NCI-H748 (cell line): ENCODE measurements around the gene CTIF.
A peak's percentile ranks its signal among the peaks of the same experiment; 100 is the strongest.

ENCODE experiments used
- DNase-seq: peaks from one replicate; lab custom pipeline; 2025; ENCODE audit not compliant: unreplicated experiment; lab: John Stamatoyannopoulos, UW

Gene CTIF

DNA sequence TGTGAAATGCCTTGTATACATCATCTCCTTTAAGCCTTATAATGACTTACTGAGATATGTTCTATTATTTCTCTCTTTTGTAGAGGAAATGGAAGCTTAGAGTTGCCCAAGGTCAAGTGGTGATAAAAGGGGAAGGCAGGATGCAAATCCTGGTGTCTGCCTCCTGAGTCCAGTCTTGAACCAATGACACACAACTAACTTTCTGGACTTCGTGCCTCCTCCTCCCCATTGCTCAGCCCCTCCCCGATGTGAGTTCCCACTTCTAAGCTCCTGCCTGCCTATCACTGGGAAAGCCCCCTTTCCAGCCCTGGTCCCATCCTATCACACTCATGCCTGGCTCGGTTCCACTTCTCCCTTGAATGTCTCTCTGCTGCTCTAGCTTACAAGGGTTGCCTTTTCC is 6.9 kb upstream of the CTIF start:
- DNase-seq, result no peak

DNA sequence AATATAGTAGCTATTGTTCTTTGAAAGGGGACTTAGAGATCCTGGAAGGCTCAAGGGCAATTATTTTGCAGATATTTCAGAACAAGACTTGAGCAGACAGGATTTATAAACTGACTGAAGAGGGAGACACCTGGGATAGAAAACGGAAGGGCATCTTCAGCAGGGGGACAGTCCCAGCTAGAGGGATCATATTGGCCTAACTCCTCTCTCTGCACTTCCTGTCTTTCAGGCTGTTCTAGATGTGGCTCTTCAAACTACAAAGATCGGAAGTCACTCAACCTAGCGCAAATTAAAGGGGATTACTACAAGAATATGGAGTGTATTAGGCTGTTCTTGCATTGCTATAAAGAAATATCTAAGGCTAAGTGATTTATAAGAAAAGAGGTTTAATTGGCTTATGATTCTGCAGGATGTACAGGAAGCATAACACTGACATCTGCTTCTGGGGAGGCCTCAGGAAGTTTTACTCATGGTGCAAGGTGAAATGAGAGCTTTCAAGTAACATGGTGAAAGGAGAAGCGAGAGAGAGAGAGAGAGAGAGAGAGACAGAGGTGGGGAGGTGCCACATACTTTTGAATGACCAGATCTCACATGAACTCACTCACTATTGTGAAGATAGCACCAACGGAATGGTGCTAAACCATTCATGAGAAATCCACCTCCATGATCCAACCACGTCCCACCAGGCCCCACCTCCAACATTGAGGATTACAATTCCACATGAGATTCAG is 5.3 kb upstream of the CTIF start:
- no peak for DNase-seq

DNA sequence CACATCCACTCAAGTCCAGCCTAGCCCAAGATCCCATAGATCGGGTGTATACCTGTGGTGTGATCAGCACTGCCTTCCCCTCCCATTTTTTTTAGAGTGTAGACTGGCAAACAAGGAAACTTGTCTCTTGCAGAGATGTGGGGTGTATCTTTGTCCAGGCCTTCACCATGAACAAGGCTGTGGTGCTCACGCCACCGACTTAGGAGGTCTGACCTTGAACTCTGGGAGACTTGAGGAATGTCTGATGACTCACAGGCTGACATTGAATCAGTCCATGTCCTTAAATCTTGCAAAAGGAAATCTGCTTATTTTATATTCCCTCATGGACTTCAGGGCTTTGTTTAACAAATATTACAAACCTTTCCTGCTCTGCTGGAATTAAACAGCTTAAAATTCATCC is 4.5 kb upstream of the CTIF start:
- no peak for DNase-seq

DNA sequence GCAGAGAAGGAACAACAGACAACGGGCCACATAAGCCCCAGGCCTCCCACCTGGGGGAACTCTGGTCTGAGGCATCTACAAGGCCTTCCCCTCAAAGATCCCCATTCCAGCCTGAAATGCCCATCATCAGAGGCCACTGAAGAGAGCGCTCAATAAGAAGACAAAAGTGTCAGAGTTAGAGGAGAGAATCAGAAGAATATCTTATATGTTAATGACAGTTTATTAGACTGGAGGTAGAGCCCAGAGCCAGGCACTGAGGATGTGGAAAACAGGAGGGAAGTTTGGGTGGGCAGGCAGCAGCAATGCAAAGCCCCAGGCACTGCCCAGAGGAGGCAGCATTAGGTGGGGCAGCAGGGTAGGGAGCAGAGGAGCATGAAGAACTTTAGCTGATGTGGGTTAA is 2.9 kb upstream of the CTIF start:
- DNase-seq, result no peak

DNA sequence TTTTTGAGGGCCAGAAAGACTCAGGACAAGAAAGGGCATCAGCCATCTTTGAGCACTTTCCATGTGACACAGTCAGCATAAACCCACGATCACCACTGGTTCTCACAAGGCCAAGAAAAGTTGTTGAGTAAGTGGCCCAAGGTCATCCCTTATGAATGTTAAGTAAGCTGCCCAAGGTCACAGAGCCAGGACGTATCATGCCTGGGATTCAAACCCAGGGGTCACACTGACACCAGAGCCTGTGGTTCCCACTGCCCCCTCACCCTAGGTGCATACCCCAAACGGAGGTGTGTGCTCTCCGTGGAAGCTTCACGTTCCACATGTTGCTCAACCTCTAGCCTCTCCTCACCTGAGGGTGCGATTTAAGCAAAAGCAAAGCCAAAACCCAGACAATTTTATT is 2.3 kb upstream of the CTIF start:
- no peak for DNase-seq

DNA sequence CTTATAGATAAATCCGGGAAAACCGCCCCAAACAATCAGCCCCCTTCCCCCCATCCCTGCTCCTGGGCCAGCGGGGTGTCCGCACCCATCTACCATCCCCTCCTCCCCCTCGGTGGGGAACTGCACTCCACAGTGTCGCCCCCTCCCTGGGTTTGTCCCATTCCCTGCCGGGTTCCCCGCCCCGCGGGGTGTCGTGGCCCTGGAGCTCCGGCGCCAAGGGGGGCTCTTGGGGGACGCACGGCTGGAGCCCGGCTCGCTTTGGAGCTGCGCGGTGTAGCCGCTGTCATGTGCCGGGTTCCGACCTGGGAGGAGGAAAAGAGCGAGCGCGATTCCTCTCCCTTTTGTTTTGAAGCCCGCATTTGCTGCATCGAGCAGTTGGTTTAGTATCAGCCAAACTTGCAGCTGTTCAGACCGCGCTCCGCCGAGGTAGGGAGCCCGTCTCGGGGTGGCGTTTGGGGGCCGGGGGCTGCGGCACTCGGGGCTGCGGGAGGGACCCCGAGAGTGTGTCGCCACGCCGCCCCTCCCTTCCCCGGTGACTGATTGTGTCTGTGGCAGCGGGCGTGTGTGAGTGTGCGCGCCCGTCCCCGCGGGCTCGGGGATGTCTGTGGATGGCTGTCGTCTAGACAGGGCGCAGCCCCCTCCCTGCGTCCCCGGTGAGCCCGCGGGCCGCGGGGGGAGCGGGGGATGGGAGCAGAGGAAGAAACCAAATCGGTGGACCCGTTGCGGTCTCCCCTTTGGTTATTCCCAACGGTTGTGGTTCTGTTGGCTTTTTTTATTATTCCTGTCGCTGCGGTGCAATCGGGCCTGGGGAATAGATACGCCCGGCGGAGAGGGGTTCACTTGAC is 797 bp downstream of the CTIF start:
- peak; percentile 75 for DNase-seq

DNA sequence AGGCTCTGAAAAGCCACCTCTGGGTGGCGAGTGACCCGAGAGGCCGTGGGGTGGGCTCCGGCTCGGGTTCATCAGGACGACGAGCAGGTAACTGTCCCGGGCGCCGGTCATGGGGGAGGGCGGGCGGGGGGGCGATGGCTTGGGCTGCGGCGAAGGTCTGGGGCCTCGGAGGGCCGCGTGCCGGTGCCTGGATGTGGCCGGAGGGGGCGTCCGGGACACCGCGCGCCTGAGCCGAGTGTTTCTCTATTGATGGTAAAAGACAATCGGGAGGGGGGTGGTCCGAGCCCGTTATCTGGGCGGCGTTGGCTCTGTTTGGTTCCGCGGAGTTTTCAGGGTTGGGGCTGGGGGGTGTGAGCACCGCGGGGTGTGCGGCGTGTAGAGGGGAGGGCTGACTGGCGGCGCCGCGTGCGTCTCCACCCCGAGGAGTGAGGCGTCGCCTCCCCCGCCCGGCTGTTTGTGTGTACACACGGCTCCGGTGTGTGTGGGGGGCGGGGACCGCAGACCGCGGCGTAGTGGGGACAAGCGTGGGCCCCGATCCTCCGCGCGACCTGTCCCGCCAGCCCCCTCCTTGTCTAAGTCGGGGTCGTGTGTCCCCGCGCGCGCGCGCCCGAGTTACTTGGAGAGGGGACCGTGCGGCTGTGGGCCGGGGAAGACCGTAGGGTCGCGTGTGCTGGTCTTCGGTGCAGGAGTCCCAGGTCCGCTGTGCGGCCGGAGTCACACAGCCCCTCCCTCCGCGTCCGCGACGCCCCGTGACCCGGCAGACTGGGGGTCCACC is 1.6 kb downstream of the CTIF start:
- DNase-seq, result peak; percentile 65

DNA sequence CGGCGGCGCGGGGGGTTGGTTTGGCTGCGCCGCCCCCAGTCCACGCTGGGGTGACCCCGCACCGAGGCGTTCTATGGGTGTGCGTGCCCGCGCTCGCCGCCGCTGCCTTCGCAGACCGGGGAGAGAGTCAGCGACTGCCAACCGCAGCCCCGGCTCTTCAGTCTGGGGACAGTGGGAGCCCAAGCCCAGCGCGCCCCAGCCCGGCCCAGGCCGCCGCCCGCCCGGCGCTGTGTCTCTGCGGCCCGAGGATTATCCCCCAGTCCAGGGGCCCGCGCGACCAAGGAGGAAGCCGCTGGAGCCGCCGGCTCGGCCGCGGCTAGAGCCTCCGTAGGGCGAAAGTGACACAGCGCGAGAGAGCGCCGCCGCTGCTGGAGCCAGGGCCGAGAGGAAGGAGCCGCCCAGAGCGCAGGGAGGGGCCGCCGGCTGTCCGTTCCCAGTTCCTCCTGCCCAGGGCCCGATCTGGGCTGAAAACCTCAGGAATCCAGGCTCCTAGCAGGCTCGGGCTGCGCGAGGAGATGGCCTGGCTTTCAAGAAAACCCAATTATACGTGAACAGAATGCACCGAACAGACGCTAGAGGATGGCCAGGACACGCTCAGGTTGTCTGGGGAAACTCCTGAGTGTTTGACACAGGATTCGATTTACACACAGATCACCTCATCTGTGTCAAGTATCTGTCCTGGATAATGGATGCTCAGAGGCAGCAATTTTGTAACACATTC is 2.4 kb downstream of the CTIF start:
- DNase-seq, result peak; percentile 76

DNA sequence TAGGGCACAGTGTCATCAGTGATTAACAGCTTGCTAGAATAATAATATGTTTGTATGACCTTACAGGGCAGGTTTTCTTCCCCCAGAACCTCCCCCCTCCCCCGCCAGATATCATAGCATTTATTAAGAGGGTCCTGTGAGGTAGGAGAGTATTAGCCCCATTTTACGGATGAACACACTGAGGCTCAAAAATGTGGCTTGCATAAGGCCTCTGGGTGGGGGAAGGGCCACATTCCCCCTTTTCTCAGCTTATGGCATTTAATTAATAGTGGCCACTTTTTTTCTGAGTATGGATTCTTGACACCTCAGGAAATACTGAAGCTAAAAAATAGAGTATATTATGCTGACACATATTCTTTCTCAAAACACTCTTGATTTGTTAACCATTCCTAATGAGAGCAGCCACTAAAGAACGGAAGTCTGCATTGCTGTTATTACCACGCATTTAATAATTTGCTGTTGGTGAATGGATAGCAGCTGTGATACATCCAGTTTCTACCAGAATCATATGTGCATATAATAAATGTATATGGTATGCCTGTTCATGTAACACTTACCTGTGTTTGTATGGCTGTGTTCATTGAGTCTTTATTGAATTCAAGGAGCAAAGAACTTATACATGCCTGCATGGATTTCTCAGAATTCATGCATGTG is 3.0 kb downstream of the CTIF start:
- DNase-seq, result no peak

DNA sequence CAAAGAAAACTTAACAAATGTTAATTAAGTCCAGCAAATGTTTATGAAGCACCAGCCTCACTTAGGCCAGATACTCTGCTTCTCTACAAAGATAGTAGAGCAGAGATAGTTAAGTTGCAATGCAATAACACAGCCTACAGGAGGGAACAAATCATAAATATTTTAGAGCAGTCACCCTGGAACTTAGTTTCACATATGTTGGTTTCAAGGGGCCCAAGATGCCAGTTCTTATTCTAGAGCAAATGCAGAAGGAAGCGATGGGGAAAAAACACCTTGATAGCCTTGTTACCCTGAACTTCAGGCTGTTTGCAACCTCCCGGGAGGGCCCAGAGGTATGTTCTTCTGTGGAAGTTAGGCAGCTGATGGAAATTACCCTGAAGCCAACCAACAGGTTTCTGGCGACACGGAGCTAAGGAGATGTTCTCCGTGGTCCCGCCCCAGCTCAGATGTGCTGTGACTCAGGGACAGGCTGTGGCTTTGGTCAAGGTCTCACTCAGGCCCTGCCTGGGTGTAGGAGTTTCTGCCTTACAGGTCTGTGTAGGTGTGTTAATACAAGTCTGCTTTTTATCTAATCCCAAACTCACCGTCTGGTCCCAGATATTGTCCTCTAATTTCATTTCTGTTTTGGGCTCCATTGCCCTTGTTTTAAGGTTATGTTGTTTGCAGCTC is 3.8 kb downstream of the CTIF start:
- DNase-seq, result no peak

DNA sequence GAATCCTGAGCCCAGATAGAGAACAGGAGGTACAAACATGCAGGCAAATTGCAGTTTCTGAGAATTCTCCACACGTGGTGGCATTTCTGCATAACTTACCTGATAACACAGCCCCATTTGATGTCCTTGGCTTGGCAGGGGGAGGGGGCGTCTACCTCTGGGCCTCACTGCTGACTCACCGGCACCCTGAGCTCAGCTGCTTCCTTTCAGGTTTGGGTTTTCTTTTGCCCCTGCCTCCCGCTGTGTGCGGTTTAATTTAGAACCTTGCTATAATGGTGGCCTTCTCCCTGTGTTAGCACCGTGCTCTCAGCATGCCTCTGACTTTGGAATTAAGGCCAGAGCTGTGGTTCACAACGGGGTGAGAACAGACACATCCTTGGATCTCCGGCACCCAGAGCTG is 4.4 kb downstream of the CTIF start:
- DNase-seq, result no peak

DNA sequence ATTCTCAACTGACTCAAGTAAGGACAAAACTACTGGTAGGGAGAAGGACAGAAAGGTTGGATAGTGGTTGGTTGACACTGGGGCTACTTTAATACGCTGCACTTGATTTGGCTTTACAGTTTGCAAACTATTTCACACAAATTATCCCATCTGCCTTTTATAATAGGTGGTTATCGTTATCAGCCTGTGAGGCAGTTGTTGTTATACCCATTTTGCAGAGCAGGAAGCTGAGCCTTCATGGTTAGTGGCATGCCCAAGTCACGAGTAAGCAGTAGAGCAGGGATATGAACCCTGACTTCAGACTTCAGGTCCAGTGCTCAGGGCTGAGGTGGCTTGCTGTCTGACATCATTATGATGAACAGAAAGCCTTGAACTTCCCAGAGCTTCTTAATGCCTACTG is 5.3 kb downstream of the CTIF start:
- DNase-seq, result no peak

DNA sequence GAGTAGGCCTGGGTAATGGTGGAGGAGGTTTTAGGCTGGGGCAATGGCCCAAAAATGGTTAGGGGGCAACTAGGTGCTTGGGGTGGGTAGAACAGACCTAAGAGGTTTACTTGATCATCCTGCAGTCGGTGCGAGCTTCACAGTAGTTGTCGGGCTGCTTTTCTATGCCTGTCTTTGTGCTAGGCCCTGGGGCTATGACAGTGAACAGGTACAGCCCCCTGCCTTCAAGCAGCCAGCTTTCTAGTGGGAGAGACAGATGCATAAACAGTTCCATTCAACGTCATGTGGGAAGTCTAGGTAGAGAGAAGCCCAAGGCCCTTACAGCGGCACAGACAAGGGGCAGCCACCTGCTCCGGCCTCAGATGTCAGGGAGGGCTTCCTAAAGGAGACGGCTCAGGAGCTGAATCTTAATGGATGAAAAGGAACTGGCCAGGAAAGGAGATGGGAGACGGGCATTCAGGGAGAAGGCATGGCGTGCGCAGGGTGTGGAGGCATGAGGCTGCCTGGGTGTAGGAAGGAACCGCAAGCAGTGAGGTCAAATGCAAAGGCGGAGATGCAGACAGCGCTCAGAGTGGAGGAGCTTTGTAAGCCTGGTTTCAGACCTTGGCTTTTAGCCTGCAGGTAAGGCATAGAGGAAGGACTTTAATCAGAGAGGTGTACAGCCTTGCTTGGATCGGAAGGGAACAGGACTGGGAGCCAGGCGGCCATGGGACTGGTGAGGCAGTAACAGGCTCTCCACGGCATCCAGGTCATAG is 6.0 kb downstream of the CTIF start:
- DNase-seq, result no peak

DNA sequence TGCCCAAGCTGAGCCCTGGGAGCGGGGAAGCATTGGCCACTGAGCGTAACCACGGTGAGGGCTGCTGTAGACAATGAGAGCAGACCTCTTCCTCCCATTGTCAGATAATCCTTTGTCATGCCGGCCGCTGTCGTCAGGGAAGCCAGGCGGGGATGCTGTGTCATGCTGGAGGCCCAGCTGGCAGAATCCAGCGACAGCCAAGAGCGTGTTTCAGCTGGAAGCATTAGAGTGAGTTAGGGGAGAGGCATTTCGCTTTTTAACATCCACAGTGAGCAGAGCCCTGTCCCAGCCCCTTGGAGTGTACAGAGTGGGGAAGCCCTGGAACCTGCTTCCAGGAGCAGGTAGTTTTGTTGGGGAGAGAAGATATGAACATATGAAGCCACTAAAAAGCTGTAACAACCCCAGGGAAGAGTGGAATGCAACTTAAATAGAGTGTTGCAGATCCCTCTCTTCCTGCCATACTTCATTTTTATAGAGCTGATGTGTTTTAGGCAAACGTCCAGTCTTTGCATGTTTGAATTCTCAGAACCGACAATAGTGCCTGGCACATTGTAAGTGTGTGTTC is 7.0 kb downstream of the CTIF start:
- peak; percentile 69 for DNase-seq

DNA sequence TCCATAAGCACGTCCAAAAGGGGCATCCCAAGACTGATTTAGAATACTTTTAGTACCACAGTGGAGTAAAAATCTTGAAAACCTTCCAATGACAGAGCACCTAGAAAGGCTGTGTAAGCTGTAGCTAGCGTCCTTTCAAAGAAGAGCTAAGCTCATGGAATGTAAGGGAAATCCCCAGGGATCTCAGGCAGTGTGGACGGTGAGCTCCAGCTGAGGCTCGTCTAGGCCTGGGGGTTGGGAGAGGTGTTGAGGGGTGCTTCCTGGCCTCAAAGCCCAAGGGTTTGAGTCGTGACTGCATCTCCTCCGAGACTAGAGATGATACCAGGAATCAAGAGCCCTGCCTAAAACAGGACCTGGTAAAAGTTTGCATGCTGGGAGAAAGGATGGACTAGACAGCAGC is 7.6 kb downstream of the CTIF start:
- DNase-seq, result no peak

DNA sequence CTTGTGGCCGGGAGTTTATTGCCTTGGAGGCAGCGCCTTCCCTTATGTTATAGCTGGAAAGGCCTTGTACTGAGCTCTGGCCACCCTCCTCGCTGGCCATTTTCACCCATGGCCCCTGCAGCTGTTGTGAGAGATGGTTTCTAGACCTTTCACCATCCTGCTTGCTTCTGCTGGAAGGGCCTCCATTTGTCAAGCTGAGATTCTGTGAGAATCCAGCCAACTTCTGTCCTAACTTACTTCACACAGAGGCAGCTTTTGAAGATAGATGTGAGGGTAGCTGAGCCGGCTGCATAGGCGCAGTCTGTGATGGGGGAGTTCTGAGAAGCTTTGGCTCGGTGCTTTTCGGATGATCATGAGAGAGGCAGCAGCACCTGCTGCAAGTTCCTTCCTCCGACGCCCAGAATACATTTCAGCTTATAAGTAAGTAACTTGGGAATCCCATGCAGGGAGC is 8.7 kb downstream of the CTIF start:
- no peak for DNase-seq

DNA sequence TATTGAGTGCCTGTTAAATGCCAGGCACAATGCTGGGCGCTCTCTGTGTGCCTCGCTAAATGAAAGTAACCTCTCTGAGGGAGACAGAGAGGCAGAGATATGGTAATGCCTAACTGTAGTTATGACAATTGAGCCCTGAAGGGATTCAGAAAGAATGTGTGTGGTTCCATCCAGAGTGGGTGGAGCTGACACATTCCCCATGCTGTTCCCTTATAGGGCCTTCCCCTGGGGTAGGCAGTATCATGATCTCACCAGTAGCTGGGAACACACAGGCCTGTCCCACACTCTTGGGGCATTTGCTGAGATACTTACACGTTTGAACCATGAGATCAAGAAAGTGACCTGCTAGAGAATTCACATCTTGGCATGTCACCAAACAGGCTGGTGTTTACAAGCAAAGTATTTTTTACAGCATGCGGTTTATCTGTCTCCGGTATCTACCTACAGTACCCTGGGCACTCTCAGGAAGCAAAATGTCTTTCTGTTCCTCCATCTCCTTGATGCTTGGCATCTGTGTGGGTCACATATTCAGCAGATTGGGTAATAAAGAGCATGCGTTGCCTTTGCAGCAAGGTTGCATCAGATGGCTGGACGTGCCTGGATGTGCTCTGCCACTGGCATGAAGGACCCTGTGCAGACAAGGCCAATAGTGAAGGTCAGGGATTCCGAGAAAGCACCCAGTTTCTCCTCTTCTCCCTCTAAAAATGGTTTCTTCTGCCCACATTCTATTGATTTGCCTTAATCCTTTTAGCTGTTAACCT is 9.4 kb downstream of the CTIF start:
- DNase-seq, result no peak

DNA sequence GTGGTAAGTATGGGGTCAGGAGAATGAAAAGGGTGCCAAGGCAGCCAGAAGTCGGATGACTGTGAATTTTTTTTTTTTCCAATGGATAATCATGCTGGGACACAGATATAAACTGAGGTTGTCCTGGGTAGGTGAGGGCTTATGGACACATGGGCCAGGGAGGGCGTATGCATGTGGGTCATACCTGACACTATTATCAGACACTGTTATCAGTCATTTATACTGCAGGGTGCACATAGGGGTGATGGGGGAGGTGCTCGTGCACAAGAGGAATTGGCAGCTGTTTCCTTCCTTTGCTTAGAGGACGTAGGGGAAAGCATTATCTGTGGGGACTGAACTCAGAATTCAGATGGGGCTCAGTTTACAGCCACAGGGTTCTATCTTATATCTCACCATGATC is 10.1 kb downstream of the CTIF start:
- DNase-seq, result no peak
